ENCODE data around the gene LAMC1.

DNA sequence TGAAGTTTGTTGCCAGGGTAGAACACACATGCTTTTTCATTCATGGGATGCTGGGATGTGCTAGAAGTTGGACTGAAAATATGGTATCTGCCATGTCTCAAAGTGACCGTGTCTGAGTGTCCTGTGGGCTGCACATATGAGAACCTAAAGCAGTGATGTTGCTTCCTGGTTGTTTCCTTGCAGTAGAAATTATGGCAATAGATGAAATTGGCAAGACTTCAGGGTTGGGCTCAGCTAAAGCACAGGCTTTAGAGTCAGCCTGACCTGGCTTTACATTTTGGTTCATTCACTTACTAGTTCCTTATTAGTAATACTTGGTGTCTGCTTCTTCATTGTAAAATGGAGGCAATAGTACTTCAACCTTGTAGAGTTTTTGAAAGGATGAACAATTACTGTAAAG, 165.0 kb downstream of the LAMC1 start:
- TF ChIP-seq, protein P1, sequence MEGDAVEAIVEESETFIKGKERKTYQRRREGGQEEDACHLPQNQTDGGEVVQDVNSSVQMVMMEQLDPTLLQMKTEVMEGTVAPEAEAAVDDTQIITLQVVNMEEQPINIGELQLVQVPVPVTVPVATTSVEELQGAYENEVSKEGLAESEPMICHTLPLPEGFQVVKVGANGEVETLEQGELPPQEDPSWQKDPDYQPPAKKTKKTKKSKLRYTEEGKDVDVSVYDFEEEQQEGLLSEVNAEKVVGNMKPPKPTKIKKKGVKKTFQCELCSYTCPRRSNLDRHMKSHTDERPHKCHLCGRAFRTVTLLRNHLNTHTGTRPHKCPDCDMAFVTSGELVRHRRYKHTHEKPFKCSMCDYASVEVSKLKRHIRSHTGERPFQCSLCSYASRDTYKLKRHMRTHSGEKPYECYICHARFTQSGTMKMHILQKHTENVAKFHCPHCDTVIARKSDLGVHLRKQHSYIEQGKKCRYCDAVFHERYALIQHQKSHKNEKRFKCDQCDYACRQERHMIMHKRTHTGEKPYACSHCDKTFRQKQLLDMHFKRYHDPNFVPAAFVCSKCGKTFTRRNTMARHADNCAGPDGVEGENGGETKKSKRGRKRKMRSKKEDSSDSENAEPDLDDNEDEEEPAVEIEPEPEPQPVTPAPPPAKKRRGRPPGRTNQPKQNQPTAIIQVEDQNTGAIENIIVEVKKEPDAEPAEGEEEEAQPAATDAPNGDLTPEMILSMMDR (conservative IDR thresholded peaks at IDR 0.05 in 1 of 2, IDR thresholded peaks at IDR 0.05 in 1 of 2; ENCODE audit: low read depth in 1 of 2, low read length in 2 of 2): no peak
- TF ChIP-seq EZH2 (IDR thresholded peaks at IDR 0.05; ENCODE audit: low read length, missing control alignments): no peak

Data from fibroblast of lung (primary cell).